ENCODE results near the gene PLEKHJ1. TPM values are rescaled to one million over a fixed set of nuclear protein-coding genes. Genes with fewer than 3 reads are reported as not detected.
A peak's percentile ranks its signal among the peaks of the same experiment; 100 is the strongest.

Gene PLEKHJ1
- total RNA-seq, 1 donor from 2014 or later: 23.9 TPM

GRCh38 chr19:2240881-2241760 is 5.0 kb upstream of the PLEKHJ1 start:
- H3K4me1 ChIP-seq: peaks cover 19 to 49% of the 10 kb centered on the region in 2 donors
- no peak for TF ChIP-seq CTCF (IDR thresholded peaks at IDR 0.05)
- H3K27me3 ChIP-seq: no peaks in the 10 kb centered on the region
- intact Hi-C loops (cut with DNase I): no loop called here
- H3K36me3 ChIP-seq: peaks cover 29% of the 10 kb centered on the region in 2 donors
- H3K4me3 ChIP-seq: peak overlapping the region; percentile 46 to 68
- no peak for DNase-seq (ENCODE audit: low spot score in 2 of 2)
- H3K9me3 ChIP-seq: no peaks in the 10 kb centered on the region
- H3K27ac ChIP-seq: peak overlapping the region; percentile 72 to 88

GRCh38 chr19:2239771-2240770 is 3.9 kb upstream of the PLEKHJ1 start:
- intact Hi-C loops (cut with DNase I): loop anchor here (5.0 kb wide), 1 partner anchor 152 kb away; no protein-coding TSS in a partner anchor
- Histone ChIP-seq H3K9me3 (no peaks in the 10 kb centered on the region), H3K27me3 (no peaks in the 10 kb centered on the region), H3K27ac (peak overlapping the region; percentile 72 to 88), H3K36me3 (peaks cover 19% of the 10 kb centered on the region in 2 donors), H3K4me3 (peak overlapping the region; percentile 46 to 68), H3K4me1 (peaks cover 19 to 53% of the 10 kb centered on the region in 2 donors)
- DNase-seq (ENCODE audit: low spot score in 2 of 2): no peak
- TF ChIP-seq CTCF (IDR thresholded peaks at IDR 0.05): no peak

- no peaks in the 10 kb centered on the region for H3K27me3 ChIP-seq
- peaks cover 19 to 55% of the 10 kb centered on the region in 2 donors for H3K4me1 ChIP-seq
- peak overlapping the region in 1 of 2 donors; percentile 68 for H3K4me3 ChIP-seq
- peak overlapping the region; percentile 72 to 88 for H3K27ac ChIP-seq
- H3K9me3 ChIP-seq: no peaks in the 10 kb centered on the region
- intact Hi-C loops (cut with DNase I): loop anchor here (5.0 kb wide), 1 partner anchor 153 kb away; no protein-coding TSS in a partner anchor
- peaks cover 10% of the 10 kb centered on the region in 2 donors for H3K36me3 ChIP-seq
- TF ChIP-seq CTCF (IDR thresholded peaks at IDR 0.05): no peak
- DNase-seq (ENCODE audit: low spot score in 2 of 2): no peak
These were observed 3.0 kb upstream of the PLEKHJ1 start for GRCh38 chr19:2239173-2239572.

- DNase-seq (ENCODE audit: low spot score in 2 of 2): no peak
- H3K9me3 ChIP-seq: no peaks in the 10 kb centered on the region
- TF ChIP-seq CTCF (IDR thresholded peaks at IDR 0.05): no peak
- no peaks in the 10 kb centered on the region for H3K27me3 ChIP-seq
- peaks cover 6 to 10% of the 10 kb centered on the region in 2 donors for H3K36me3 ChIP-seq
- H3K4me1 ChIP-seq: peaks cover 19 to 54% of the 10 kb centered on the region in 2 donors
- peak overlapping the region; percentile 85 to 100 for H3K4me3 ChIP-seq
- intact Hi-C loops (cut with DNase I): loop anchor here (2.0 to 5.0 kb wide), 2 partner anchors 91 to 154 kb away; partner anchors contain the start of genes LSM7 and SPPL2B
- no peak overlapping the region for H3K27ac ChIP-seq
These were observed 1.7 kb upstream of the PLEKHJ1 start for GRCh38 chr19:2237869-2238153.

Measured in ascending aorta (tissue), 2 donors.